Measurements from ENCODE around the gene ZNF124. TPM values are rescaled to one million over a fixed set of nuclear protein-coding genes. Genes with fewer than 3 reads are reported as not detected.
"Not testable (repeated sequence)": the region's sequence is repeated elsewhere in the genome, so short reads cannot be mapped to it uniquely, and the experiment has no call there.

The ZNF124 gene
- total and polyA plus RNA-seq, 8 donors, result 1.1 to 33.3 (median 13.3) TPM

DNA sequence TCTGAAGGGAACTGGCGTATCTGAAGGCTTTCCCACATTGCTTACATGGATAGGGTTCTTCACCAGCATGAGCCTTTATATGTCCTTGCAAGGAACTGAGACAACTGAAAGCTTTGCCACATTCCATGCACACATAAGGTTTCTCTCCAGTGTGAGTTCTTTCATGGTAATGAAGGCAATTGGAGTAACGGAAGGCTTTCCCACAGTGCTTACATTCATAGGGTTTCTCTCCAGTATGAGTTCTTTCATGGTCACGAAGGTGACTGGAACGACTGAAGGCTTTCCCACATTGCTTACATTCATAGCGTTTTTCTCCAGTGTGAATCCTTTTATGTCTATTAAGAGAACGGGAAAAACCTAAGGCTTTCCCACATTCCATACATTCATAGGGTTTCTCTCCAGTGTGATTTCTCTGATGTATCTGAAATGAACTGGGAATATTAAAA, 15.0 kb downstream of the ZNF124 start:
- Histone ChIP-seq H3K9me3 (peaks cover 0 to 7% (median 2%) of the 10 kb centered on the region in 4 donors), H3K36me3 (peaks cover 0 to 37% (median 8%) of the 10 kb centered on the region in 3 donors), H3K27me3 (no peaks in the 10 kb centered on the region), H3K4me1 (no peaks in the 10 kb centered on the region), H3K27ac (no peak overlapping the region), H3K4me3 (no peak overlapping the region)
- intact Hi-C loops (cut with DNase I), result no loop called here
- no peak for ATAC-seq
- no peak for FAIRE-seq
- DNase-seq, result no peak
- TF ChIP-seq, protein P1, sequence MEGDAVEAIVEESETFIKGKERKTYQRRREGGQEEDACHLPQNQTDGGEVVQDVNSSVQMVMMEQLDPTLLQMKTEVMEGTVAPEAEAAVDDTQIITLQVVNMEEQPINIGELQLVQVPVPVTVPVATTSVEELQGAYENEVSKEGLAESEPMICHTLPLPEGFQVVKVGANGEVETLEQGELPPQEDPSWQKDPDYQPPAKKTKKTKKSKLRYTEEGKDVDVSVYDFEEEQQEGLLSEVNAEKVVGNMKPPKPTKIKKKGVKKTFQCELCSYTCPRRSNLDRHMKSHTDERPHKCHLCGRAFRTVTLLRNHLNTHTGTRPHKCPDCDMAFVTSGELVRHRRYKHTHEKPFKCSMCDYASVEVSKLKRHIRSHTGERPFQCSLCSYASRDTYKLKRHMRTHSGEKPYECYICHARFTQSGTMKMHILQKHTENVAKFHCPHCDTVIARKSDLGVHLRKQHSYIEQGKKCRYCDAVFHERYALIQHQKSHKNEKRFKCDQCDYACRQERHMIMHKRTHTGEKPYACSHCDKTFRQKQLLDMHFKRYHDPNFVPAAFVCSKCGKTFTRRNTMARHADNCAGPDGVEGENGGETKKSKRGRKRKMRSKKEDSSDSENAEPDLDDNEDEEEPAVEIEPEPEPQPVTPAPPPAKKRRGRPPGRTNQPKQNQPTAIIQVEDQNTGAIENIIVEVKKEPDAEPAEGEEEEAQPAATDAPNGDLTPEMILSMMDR (IDR thresholded peaks at IDR 0.05), result no peak
- 96 to 97% methylated on average over 6 of the region's 6 CpGs for WGBS, 2 donors

DNA sequence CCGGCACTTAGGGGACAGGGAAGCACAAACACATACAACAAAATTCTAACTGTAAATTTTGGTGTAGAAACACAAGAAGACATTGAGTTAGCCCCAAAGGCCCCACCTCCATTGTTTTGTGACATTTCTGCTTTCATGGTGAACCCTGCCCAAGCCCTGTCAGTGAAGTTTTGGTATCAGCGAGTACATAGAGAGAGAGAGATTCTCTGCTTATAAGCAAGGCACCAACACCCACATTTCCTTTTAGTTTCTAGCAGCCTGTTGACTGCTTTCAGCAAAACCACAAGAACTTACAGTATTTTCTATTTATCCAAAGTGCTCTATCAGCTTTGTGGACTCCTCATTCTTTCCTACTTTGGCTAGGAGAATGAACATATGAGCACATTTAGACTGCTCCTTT, 24.0 kb downstream of the ZNF124 start:
- H3K36me3 ChIP-seq, result no peaks in the 10 kb centered on the region
- no peak overlapping the region for H3K27ac ChIP-seq
- DNase-seq (no peak), ATAC-seq (no peak), FAIRE-seq (no peak)
- no peaks in the 10 kb centered on the region for H3K27me3 ChIP-seq
- intact Hi-C loops (cut with DNase I), result no loop called here
- TF ChIP-seq, protein P1 (IDR thresholded peaks at IDR 0.05), result no peak
- H3K4me1 ChIP-seq, result no peaks in the 10 kb centered on the region
- H3K9me3 ChIP-seq, result no peaks in the 10 kb centered on the region
- WGBS, 2 donors, result 99 to 100% methylated on average over 2 of the region's 2 CpGs
- H3K4me3 ChIP-seq, result no peak overlapping the region

DNA sequence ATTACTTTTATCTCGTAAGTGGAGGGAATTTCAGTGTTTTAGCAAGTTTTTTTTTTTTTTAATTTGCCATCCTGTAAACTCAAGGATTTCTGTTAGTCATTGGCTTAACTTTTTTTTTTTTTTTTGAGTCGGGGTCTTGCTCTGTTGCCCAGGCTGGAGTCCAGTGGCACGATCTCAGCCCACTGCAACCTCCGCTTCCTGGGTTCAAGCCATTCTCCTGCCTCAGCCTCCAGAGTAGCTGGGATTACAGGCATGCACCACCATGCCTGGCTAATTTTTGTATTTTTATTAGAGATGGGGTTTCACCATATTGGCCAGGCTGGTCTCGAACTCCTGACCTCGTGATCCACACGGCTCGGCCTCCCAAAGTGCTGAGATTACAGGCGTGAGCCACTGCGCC, 24.7 kb downstream of the ZNF124 start:
- not testable (repeated sequence) for H3K27me3 ChIP-seq, ATAC-seq

DNA sequence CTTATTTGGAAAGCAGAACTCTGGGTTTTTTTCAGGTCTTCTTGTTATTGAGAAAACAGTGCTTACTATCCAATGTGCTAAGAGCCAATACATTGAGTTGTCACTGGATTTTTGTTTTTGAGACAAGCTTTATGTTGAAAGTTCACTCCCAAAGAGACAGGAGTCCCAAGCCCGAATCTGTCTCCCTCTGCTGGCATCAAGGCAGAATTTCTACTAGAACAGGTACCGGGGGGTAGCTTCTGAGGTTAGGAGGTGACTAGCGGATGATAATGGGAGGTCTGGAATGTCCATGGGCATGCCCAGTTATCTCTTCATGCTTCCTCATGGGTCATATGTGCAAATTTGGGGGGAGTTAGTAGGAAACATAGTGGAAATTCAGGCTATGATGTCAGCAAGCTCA, 25.1 kb downstream of the ZNF124 start:
- Histone ChIP-seq H3K36me3 (no peaks in the 10 kb centered on the region), H3K4me1 (no peaks in the 10 kb centered on the region), H3K27me3 (no peaks in the 10 kb centered on the region), H3K9me3 (no peaks in the 10 kb centered on the region), H3K4me3 (no peak overlapping the region), H3K27ac (no peak overlapping the region)
- ATAC-seq (no peak), FAIRE-seq (no peak), DNase-seq (no peak)
- intact Hi-C loops (cut with DNase I), result no loop called here
- TF ChIP-seq, protein P1 (IDR thresholded peaks at IDR 0.05), result no peak
- 93 to 99% methylated on average over 3 of the region's 3 CpGs for WGBS, 2 donors

More for the DNA sequence above, 24.7 kb downstream of the ZNF124 start:
- H3K4me1 ChIP-seq; H3K27ac ChIP-seq; DNase-seq; FAIRE-seq; H3K36me3 ChIP-seq; intact Hi-C loops (cut with DNase I); H3K4me3 ChIP-seq; H3K9me3 ChIP-seq: not testable (repeated sequence)
- WGBS, 2 donors, result 92 to 98% methylated on average over 10 of the region's 10 CpGs

DNA sequence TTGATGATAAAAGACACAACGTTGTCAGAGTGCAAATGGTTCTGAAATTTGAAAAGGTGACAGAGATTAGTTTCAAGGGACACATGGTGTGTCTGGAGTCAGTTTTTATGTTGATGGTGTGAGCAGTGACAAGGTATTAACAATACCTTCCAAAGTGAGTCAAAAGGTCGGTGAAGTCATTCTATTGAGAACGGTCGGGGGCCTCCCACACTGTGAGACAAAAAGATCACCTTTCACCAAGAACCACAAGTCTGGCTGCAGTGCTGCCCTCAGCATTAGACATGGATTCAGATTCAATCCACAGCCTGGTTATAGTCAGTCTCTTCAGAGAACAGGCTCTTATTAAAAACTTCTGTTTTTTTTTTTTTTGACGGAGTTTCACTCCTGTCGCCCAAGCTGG, 26.5 kb downstream of the ZNF124 start:
- WGBS, 2 donors, result 89 to 97% methylated on average over 6 of the region's 6 CpGs
- no peaks in the 10 kb centered on the region for H3K4me1 ChIP-seq
- no peaks in the 10 kb centered on the region for H3K9me3 ChIP-seq
- no peak overlapping the region for H3K27ac ChIP-seq
- H3K4me3 ChIP-seq, result no peak overlapping the region
- TF ChIP-seq, protein P1 (IDR thresholded peaks at IDR 0.05), result no peak
- H3K36me3 ChIP-seq, result no peaks in the 10 kb centered on the region
- ATAC-seq (no peak), FAIRE-seq (no peak), DNase-seq (no peak)
- no peaks in the 10 kb centered on the region for H3K27me3 ChIP-seq
- intact Hi-C loops (cut with DNase I), result no loop called here

DNA sequence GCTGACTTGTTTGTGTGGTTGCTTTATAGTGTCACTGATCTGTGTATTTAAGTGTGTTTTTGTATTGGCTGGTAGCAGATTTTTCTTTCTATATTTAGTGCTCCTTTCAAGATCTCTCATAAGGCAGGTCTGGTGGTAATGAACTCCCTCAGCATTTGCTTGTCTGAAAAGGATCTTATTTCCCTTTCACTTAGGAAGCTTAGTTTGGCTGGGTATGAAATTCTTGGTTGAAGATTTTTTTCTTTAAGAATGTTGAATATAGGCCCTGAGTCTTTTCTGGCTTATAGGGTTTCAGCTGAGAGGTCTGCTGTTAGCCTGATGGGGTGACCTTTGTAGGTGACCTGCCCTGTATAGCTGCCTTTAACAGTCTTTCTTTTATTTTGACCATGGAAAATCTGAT, 32.3 kb downstream of the ZNF124 start:
- H3K9me3 ChIP-seq; H3K27me3 ChIP-seq; FAIRE-seq; ATAC-seq; H3K4me1 ChIP-seq; H3K36me3 ChIP-seq; H3K4me3 ChIP-seq; DNase-seq; intact Hi-C loops (cut with DNase I); H3K27ac ChIP-seq: not testable (repeated sequence)

Measured in pancreas (tissue), 10 donors.